ENCODE data around the gene DBP.

Gene DBP

DNA sequence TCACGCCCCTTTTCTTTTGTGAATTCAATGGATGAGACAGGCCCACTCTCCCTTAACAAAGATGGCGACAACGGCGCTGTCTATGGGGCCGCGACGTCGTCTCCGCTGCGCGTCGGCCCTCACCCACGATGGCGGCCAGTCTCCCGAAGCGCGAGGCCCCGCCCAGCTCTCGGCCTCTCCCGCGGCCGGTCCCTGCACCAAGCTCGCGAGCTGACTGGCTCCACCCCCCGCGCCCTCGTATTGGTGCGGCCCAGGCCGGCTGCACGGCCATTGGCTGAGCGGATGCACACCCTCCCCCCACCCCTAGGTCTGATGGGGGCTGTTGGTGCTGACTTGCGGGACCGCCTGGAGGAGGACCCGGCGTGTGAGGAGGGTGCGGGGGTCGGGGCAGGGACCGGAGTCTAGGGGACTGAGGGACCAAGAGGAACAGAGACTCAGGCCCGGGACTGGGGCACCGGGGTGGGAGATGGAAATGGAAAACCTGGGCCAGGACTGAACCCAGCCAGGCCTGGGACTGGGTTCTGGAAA lies 13.0 kb downstream of the DBP start:
- TF ChIP-seq EZH2 (IDR thresholded peaks at IDR 0.05; ENCODE audit: borderline replicate concordance, low read length) (no peak), CTCF (IDR thresholded peaks at IDR 0.05; ENCODE audit: low read length) (no peak)
- H3K4me2 ChIP-seq (ENCODE audit: low read length): peak overlapping the region; percentile 88
- H4K20me1 ChIP-seq (ENCODE audit: insufficient read depth, low read length): no peaks in the 10 kb centered on the region
- no peaks in the 10 kb centered on the region for H3F3A ChIP-seq (ENCODE audit: insufficient read depth, low read length)
- peak overlapping the region; percentile 59 for H3K27ac ChIP-seq (ENCODE audit: low read depth, low read length, poor library complexity, severe bottlenecking)
- H3K36me3 ChIP-seq (ENCODE audit: insufficient read depth, low read length): no peaks in the 10 kb centered on the region
- no peaks in the 10 kb centered on the region for H3K27me3 ChIP-seq (ENCODE audit: insufficient read depth, low read length)
- peak overlapping the region; percentile 85 for H3K4me3 ChIP-seq (ENCODE audit: low read depth, low read length, poor library complexity, severe bottlenecking)
- peak overlapping the region; percentile 93 for H3K9ac ChIP-seq (ENCODE audit: low read length)
- H3K9me3 ChIP-seq (ENCODE audit: low read length): no peaks in the 10 kb centered on the region
- no peaks in the 10 kb centered on the region for H3K79me2 ChIP-seq (ENCODE audit: insufficient read depth, low read length)
- H3K4me1 ChIP-seq (ENCODE audit: insufficient read depth, low read length, severe bottlenecking): peaks cover 41% of the 10 kb centered on the region
- no peaks in the 10 kb centered on the region for H3K9me2 ChIP-seq (ENCODE audit: low read depth, low read length)
- H2AFZ ChIP-seq (ENCODE audit: low read length): no peak overlapping the region

- peak overlapping the region; percentile 51 for H3K27ac ChIP-seq (ENCODE audit: low read depth, low read length, poor library complexity, severe bottlenecking)
- no peaks in the 10 kb centered on the region for H3K9me2 ChIP-seq (ENCODE audit: low read depth, low read length)
- peaks cover 41% of the 10 kb centered on the region for H3K4me1 ChIP-seq (ENCODE audit: insufficient read depth, low read length, severe bottlenecking)
- peaks cover 3% of the 10 kb centered on the region for H3K79me2 ChIP-seq (ENCODE audit: insufficient read depth, low read length)
- peak overlapping the region; percentile 88 for H3K4me2 ChIP-seq (ENCODE audit: low read length)
- no peaks in the 10 kb centered on the region for H3K27me3 ChIP-seq (ENCODE audit: insufficient read depth, low read length)
- no peak overlapping the region for H2AFZ ChIP-seq (ENCODE audit: low read length)
- H3K9ac ChIP-seq (ENCODE audit: low read length): peak overlapping the region; percentile 71
- peak overlapping the region; percentile 85 for H3K4me3 ChIP-seq (ENCODE audit: low read depth, low read length, poor library complexity, severe bottlenecking)
- TF ChIP-seq EZH2 (IDR thresholded peaks at IDR 0.05; ENCODE audit: borderline replicate concordance, low read length) (no peak), CTCF (IDR thresholded peaks at IDR 0.05; ENCODE audit: low read length) (no peak)
- H3K36me3 ChIP-seq (ENCODE audit: insufficient read depth, low read length): peaks cover under 1% of the 10 kb centered on the region; the same call in 1 of the 2 replicates
- no peaks in the 10 kb centered on the region for H3F3A ChIP-seq (ENCODE audit: insufficient read depth, low read length)
- H4K20me1 ChIP-seq (ENCODE audit: insufficient read depth, low read length): no peaks in the 10 kb centered on the region
- H3K9me3 ChIP-seq (ENCODE audit: low read length): no peaks in the 10 kb centered on the region
These were observed 13.6 kb downstream of the DBP start for GRCh38 chr19:48623556-48624066.

GRCh38 chr19:48619692-48620585 lies 17.2 kb downstream of the DBP start:
- H3K27ac ChIP-seq (ENCODE audit: low read depth, low read length, poor library complexity, severe bottlenecking): peak overlapping the region; percentile 67
- no peak overlapping the region for H2AFZ ChIP-seq (ENCODE audit: low read length)
- no peaks in the 10 kb centered on the region for H3K9me2 ChIP-seq (ENCODE audit: low read depth, low read length)
- peaks cover 64% of the 10 kb centered on the region for H3K4me1 ChIP-seq (ENCODE audit: insufficient read depth, low read length, severe bottlenecking)
- H3K9me3 ChIP-seq (ENCODE audit: low read length): no peaks in the 10 kb centered on the region
- peak overlapping the region; percentile 87 for H3K9ac ChIP-seq (ENCODE audit: low read length)
- no peak for TF ChIP-seq EZH2 (IDR thresholded peaks at IDR 0.05; ENCODE audit: borderline replicate concordance, low read length)
- TF ChIP-seq CTCF (IDR thresholded peaks at IDR 0.05; ENCODE audit: low read length): no peak; the same call in 1 of the 2 replicates
- no peaks in the 10 kb centered on the region for H4K20me1 ChIP-seq (ENCODE audit: insufficient read depth, low read length)
- H3K4me3 ChIP-seq (ENCODE audit: low read depth, low read length, poor library complexity, severe bottlenecking): peak overlapping the region; percentile 95
- no peaks in the 10 kb centered on the region for H3F3A ChIP-seq (ENCODE audit: insufficient read depth, low read length)
- H3K79me2 ChIP-seq (ENCODE audit: insufficient read depth, low read length): peaks cover 20% of the 10 kb centered on the region
- peaks cover 37% of the 10 kb centered on the region for H3K36me3 ChIP-seq (ENCODE audit: insufficient read depth, low read length)
- H3K27me3 ChIP-seq (ENCODE audit: insufficient read depth, low read length): no peaks in the 10 kb centered on the region
- peak overlapping the region; percentile 87 for H3K4me2 ChIP-seq (ENCODE audit: low read length)

All from OCI-LY1 (cell line).